Stimulated activated naive CD4-positive, alpha-beta T cell (primary cell): ENCODE results near the gene SNED1.

Experiments used
- DNase-seq, 6 experiments: peaks; one replicate each; lab custom pipeline; 2025; lab: John Stamatoyannopoulos, UW

The SNED1 gene

GRCh38 chr2:241030333-241030680, 31.9 kb downstream of the SNED1 start:
- DNase-seq = no peak

DNA sequence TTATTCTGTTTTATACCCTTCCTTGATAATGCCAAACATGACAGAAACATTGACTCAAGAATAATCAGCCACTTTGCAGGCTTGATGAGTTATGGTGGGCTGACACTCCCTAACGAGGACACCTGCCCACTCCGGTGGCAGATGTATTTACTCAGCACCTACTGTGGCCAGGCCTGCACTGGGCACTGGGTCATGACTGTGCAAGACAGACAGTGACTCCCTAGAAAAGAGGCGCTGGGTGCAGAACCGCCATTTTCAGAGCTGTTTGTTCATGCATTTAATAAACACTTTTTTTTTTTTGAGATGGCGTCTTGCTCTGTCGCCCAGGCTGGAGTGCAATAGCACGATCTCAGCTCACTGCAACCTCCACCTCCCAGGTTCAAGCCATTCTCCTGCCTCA, 32.5 kb downstream of the SNED1 start:
- no peak for DNase-seq

- no peak for DNase-seq
Observed at GRCh38 chr2:241031436-241032165, 33.2 kb downstream of the SNED1 start.

DNA sequence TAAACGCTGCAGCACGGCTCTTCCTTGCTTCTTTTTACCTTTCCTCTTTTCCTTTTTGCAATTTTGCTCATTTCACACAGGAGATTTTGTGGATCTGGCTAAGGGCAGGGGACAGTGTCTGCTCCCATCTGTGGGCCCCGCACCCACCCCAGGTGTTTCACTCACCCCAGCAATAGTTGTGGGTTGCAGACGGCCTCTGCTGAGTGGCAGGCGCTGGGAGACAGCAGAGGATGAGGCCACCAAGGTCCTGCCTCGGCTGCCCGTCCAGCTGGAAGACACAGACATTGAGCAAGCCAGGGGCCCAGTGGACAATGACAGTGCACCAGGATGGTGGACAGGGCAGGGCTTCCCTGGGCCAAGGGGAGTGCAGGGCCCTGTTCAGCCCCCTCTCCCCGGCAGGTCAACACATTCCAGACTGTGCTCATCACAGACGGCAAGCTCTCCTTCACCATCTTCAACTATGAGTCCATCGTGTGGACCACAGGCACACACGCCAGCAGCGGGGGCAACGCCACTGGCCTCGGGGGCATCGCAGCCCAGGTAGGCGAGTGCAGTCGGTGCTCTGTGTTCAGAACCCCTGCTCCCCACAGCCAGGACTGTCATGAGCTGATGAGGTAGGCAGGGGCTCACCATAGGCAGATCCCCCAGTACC, 35.0 kb downstream of the SNED1 start:
- no peak for DNase-seq

- no peak for DNase-seq
Observed at GRCh38 chr2:241033994-241034393, 35.6 kb downstream of the SNED1 start.

DNA sequence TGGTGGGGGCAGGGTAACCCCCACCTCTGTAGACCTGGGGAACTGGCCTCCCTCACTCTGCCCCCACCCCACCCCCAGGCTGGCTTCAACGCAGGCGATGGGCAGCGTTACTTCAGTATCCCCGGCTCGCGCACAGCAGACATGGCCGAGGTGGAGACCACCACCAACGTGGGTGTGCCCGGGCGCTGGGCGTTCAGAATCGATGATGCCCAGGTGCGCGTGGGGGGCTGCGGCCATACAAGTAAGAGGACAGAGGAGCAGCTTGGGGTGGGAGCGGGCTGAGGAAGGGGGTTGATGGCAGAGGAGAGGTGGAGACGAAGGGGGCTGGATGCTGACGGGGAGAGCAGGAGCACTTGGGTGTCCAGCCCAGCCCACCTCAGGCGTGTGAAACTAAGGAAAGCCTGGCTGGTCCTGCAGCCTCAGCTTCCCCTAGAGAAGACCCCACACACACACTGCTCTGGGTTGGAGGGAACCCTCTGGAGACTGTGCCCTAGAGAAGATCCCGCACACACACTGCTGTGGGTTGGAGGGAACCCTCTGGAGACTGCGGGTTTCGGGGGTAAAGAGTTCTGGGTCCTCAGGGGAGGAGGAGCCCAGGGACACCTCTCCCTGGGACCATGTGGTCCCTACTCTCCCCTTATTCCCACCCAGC, 36.2 kb downstream of the SNED1 start:
- no peak for DNase-seq

- DNase-seq = peak in 3 of 6 experiments; percentile 53 to 70 (median 63)
Observed at GRCh38 chr2:241035142-241035817, 36.9 kb downstream of the SNED1 start.

GRCh38 chr2:241035818-241036396, 37.5 kb downstream of the SNED1 start:
- peak; percentile 49 to 74 (median 60) for DNase-seq

DNA sequence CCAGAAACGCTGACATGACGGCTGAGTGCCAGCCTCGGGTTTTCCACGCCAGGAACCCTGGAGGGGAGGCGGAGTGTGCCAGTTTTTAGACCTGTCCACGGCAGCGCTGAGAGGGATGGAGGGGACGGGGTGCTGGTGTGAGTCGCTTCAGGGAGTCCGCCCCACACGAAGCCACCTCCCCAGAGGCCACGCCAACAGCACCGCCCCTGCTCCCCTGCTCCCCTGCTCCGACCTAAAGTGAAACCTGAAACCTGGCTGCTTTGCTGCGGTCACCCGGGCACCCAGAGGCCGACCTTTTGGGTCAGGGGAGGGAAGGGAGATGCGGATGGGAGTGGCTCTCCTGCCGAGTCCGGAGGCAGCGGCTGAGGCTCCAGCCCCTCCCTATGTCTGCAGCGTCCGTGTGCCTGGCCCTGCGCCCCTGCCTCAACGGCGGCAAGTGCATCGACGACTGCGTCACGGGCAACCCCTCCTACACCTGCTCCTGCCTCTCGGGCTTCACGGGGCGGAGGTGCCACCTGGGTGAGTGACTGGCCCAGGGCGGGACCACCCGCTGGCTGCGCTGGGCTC, 38.1 kb downstream of the SNED1 start:
- peak in 5 of 6 experiments; percentile 29 to 74 (median 55) for DNase-seq

DNA sequence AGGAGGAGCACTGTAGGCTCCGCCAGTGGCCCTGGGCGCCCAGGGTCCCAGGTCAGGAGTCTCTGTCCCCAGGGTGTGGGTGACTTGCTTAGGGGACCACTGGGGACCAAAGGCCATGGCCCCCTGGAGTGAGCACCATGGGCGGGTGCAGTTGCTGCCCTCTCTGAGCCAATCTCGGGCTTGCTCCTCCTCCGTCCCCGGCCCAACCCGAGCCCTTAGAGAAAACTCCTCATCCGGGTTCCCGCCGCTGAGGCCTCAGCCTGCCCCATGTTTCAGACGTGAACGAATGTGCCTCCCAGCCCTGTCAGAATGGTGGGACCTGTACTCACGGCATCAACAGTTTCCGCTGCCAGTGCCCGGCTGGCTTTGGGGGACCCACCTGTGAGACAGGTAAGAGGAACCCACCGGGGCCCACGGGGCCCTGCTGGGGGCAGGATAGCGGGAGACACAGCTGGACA, 38.6 kb downstream of the SNED1 start:
- DNase-seq = peak in 2 of 6 experiments; percentile 43 to 53

GRCh38 chr2:241037498-241037897, 39.1 kb downstream of the SNED1 start:
- no peak for DNase-seq

DNA sequence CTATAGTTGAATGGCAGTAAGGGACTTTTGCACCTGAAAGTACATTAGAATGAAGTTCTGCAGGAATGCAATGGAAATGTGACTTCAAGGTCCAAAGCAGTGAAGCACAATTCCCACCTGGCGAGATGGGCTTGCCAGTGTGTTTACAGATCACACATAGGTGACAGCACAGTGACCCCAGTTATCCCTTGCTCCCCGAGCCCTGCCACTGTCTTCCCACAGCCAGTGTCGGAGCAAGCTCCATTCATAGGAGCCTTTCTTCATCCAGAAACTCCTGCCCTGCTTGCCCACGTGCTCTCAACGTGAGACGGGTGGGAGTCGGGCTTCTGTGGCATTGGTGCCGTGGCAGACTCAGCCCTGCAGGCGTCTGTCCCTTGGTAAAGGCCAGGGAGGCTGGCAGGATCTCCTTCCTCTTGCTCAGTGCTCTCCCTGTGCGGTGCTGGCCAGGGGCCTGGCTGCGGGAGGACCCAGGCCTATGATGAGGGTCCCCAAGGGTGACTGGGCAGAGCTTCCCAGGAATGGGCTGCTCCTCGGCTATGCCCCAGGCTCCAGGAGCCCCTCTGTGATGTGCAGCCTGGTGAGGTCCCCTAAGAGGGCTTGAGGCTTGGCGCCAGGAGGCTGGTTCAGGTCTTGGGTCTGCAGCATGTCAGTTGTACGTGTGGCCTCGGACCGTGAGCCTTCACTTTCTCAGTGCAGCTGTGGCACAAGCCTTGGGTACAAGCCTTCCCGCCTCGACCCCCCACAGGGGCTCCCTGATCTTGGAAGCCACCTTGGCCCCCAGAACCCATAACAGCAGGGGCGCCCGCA, 40.2 kb downstream of the SNED1 start:
- no peak for DNase-seq

DNA sequence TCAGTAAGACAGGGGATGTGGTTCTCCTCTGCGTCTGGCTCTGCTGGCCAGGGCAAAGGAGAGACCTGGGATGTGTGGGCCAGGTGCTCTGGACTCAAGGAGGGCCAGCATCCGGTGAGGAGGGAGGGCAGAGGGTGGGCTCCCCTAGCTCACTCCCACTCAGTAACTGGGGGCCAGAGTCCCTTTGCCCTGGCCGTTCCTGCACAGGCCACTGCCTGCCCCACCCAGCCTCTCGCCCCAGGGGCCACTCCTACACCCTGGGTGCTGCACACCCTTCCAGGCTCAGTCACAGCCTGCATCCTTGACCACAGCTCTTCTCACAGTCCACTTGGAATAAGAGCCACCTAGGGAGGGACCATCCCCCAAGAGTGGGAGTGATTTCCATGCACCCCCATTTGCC, 41.0 kb downstream of the SNED1 start:
- DNase-seq = no peak

GRCh38 chr2:241040081-241040803, 41.8 kb downstream of the SNED1 start:
- DNase-seq = no peak

- no peak for DNase-seq
Observed at GRCh38 chr2:241041589-241042158, 43.3 kb downstream of the SNED1 start.

GRCh38 chr2:241043581-241043980, 45.2 kb downstream of the SNED1 start:
- no peak for DNase-seq

GRCh38 chr2:241047253-241048010, 49.0 kb downstream of the SNED1 start:
- no peak for DNase-seq

DNA sequence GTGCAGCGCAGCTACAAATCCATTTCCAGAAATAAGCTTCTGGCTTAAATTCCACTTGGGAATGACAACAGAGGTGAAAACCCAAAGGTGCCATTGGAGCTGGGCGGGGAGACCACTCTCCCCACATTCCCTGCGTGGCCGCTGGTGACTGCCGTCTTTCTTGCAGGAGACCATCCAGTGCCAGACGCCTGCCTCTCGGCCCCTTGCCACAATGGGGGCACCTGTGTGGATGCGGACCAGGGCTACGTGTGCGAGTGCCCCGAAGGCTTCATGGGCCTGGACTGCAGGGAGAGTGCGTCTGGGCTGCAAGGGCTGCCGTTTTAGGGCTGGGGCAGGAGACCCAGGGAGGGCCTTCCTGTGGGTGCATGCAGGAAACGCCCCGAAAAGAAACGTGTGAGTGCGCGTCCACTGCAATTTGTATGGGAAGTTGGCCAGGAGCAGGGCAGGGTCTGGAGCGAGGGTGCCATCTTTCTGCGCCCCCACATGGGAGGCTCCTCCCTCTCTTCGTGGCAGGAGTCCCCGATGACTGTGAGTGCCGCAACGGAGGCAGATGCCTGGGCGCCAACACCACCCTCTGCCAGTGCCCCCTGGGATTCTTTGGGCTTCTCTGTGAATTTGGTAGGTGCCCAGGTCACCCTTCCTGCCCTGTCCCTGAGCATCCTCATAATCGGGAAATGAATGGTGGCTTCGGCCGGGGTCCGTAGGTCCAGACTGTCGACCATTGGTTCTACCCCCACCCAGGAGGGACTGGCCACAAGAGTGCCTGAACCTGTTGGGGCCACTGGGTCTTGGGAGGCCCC, 49.9 kb downstream of the SNED1 start:
- DNase-seq = no peak
